Measurements from ENCODE around the gene RARB.

- TF ChIP-seq FOXJ3 (CRISPR knock-in tag; IDR thresholded peaks at IDR 0.05) (no peak), ZNF274 (IDR thresholded peaks at IDR 0.05; ENCODE audit: borderline replicate concordance, low read depth, low read length) (no peak), FOXA1 (IDR thresholded peaks at IDR 0.05; ENCODE audit: borderline replicate concordance) (no peak), MYC (IDR thresholded peaks at IDR 0.05; ENCODE audit: low read depth, low read length) (no peak), MYC (CRISPR knock-in tag; IDR thresholded peaks at IDR 0.05; ENCODE audit: borderline replicate concordance, low read depth) (no peak), U2AF1 (optimal IDR thresholded peaks at IDR 0.05; ENCODE audit: low read depth, low read length) (no peak), MEF2A (IDR thresholded peaks at IDR 0.05; ENCODE audit: control insufficient read depth, low read depth, low read length) (no peak)
- TF ChIP-seq, protein P1, sequence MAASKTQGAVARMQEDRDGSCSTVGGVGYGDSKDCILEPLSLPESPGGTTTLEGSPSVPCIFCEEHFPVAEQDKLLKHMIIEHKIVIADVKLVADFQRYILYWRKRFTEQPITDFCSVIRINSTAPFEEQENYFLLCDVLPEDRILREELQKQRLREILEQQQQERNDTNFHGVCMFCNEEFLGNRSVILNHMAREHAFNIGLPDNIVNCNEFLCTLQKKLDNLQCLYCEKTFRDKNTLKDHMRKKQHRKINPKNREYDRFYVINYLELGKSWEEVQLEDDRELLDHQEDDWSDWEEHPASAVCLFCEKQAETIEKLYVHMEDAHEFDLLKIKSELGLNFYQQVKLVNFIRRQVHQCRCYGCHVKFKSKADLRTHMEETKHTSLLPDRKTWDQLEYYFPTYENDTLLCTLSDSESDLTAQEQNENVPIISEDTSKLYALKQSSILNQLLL (CRISPR knock-in tag; IDR thresholded peaks at IDR 0.05; ENCODE audit: borderline replicate concordance) = no peak
Observed at GRCh38 chr3:25557694-25558093, 129.6 kb downstream of the RARB start.

Data from K562 (cell line).